GM12878 (cell line): ENCODE results near the gene HDGF.

ENCODE experiments used
- CHD2 ChIP-seq: IDR thresholded peaks from 2 replicates; pipeline ENCODE4 v1.6.1; 2011; ENCODE audit warnings: low read depth, low read length, improper control_type of control experiment, borderline replicate concordance
- CTCF ChIP-seq, 3 experiments: IDR thresholded peaks in 2 of 3; conservative IDR thresholded peaks in 1 of 3; 2 replicates each; pipeline ENCODE4 v1.5.1; 2011; ENCODE audit warnings: low read depth in 3 of 3, low read length in 3 of 3, mild to moderate bottlenecking in 3 of 3, control low read depth in 2 of 3, moderate library complexity in 2 of 3, inconsistent platforms in 1 of 3, mixed read lengths in 1 of 3; ENCODE audit not compliant: control insufficient read depth in 2 of 3, insufficient read depth in 1 of 3; ENCODE audit errors: extremely low read depth in 1 of 3
- TCF3 ChIP-seq: IDR thresholded peaks from 2 replicates; pipeline ENCODE4 v1.6.1; 2012; ENCODE audit warnings: low read depth, mild to moderate bottlenecking, low read length, borderline replicate concordance; ENCODE audit not compliant: insufficient read depth
- TCF7 ChIP-seq: IDR thresholded peaks from 2 replicates; pipeline ENCODE4 v1.6.1; 2014; ENCODE audit warnings: antibody characterized with exemption, borderline replicate concordance

GRCh38 chr1:156797212-156797871, 45.9 kb upstream of the HDGF start:
- TF ChIP-seq TCF3 (no peak), CHD2 (no peak), CTCF (IDR thresholded peaks at IDR 0.05 in 2 of 3, conservative IDR thresholded peaks at IDR 0.05 in 1 of 3; ENCODE audit: control insufficient read depth in 2 of 3, extremely low read depth in 1 of 3, insufficient read depth in 1 of 3, low read depth in 3 of 3, low read length in 3 of 3) (peak; percentile 78 to 88 (median 82)), TCF7 (no peak)
